GM12892 (cell line): ENCODE measurements around the gene FAM50B.

ENCODE experiments used
- POLR2A ChIP-seq: IDR thresholded peaks from 2 replicates; pipeline ENCODE4 v1.6.1; 2011; ENCODE audit warnings: low read depth, low read length, control low read depth
- POLR2AphosphoS5 ChIP-seq: IDR thresholded peaks from 2 replicates; pipeline ENCODE4 v1.6.1; 2011; ENCODE audit warnings: low read depth, low read length, control low read depth
- TAF1 ChIP-seq: IDR thresholded peaks from 2 replicates; pipeline ENCODE4 v1.6.1; 2011; ENCODE audit warnings: low read depth, mild to moderate bottlenecking, control low read depth, low read length, borderline replicate concordance

DNA sequence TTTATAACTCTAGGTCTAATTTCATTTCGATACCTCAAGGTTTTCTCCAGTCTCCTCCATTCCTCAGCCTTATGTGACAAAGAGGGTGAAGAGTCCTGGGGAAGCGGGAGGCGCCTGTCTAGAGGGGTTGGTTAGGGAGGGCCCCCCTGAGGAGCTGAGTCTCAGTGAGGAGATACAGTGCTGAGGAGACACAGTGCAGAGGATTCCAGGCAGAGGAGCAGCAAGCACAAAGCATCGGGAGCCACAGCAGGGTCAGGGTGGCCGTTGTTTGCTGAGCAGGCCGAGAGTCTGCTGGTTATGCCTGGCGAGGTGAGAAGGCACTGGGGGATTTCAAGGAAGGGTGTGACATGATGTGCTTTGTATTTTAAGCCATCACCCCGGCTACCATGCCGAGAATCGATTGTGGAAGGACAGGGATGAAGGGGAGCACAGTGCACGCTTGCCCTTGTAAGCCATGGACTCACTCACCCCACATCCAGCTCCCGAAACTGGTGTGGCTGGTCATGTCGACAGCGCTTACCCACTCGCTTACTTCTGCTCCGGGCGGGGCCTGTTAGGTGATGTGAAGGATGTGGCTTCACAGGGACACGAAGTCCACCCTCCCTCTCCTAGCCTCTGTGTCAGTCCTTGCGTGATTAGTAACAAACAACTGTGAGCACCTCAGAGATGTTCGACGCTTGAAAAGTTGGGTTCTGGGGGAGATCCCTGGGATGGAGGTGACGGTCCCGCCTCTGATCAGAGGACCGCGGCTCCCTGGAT, 30.2 kb downstream of the FAM50B start:
- TF ChIP-seq POLR2A, result no peak
- TF ChIP-seq TAF1, result no peak
- TF ChIP-seq POLR2AphosphoS5, result no peak
